Peyer's patch (tissue), 4 donors: ENCODE results near the gene OPN4. TPM values are rescaled to one million over a fixed set of nuclear protein-coding genes. Genes with fewer than 3 reads are reported as not detected.

Source experiments
- DNase-seq, 3 donors: peaks; one replicate each; pipeline ENCODE4 v3.0.0-alpha.2; 2017 to 2019
- H3K27ac ChIP-seq, 4 donors: fragments of 200-600 bp; sonication (generic); one replicate each; pipeline ENCODE4 v1.5.1; 2016 to 2019
- H3K27me3 ChIP-seq, 2 donors: fragments of 200-600 bp; sonication (generic); one replicate each; pipeline ENCODE4 v1.5.1; 2019
- H3K36me3 ChIP-seq, 3 donors: fragments of 200-600 bp; sonication (generic); one replicate each; pipeline ENCODE4 v1.5.1; 2016 to 2019
- H3K4me1 ChIP-seq, 4 donors: fragments of 200-600 bp; sonication (generic); one replicate each; pipeline ENCODE4 v1.5.1; 2016 to 2019
- H3K4me3 ChIP-seq, 4 donors: fragments of 200-600 bp; sonication (generic); 1 replicate in 3 of 4; 2 replicates in 1 of 4; pipeline ENCODE4 v1.5.1; 2016 to 2019; ENCODE audit warnings: mild to moderate bottlenecking in 1 of 4
- H3K9me3 ChIP-seq, 4 donors: fragments of 200-600 bp; sonication (generic); one replicate each; pipeline ENCODE4 v1.5.1; 2016 to 2019; ENCODE audit warnings: mild to moderate bottlenecking in 1 of 4
- CTCF ChIP-seq, 6 experiments: fragments of 450-650 bp in 4 of 6; fragments of 200-600 bp in 2 of 6; sonication (generic) in 1 of 6; IDR thresholded peaks; one replicate each; pipeline ENCODE4 v1.5.1; 2017 to 2019; ENCODE audit warnings: antibody characterized with exemption in 6 of 6, mild to moderate bottlenecking in 3 of 6, moderate library complexity in 1 of 6
- POLR2A ChIP-seq, 2 donors: fragments of 450-650 bp; IDR thresholded peaks; one replicate each; pipeline ENCODE4 v1.5.1; 2017; ENCODE audit warnings: antibody characterized with exemption in 2 of 2, mild to moderate bottlenecking in 2 of 2, moderate library complexity in 2 of 2
- total RNA-seq, 4 donors: library from RNA; depleted of rRNA; stranded (reverse); fragments of >200 nt; gene quantifications; one replicate each; pipeline ENCODE4 v1.1.0, GENCODE V29; 2016

OPN4 gene
- total RNA-seq, 4 donors from 2014 or later, result not detected

GRCh38 chr10:86709396-86710185 is 55.2 kb downstream of the OPN4 start:
- H3K4me3 ChIP-seq, result no peak overlapping the region
- peak in 1 of 3 donors; percentile 47 for DNase-seq
- no peaks in the 10 kb centered on the region for H3K9me3 ChIP-seq
- peaks cover 0 to 4% (median 1%) of the 10 kb centered on the region in 4 donors for H3K4me1 ChIP-seq
- TF ChIP-seq POLR2A (IDR thresholded peaks at IDR 0.05) (no peak), CTCF (IDR thresholded peaks at IDR 0.05) (no peak)
- no peaks in the 10 kb centered on the region for H3K36me3 ChIP-seq
- H3K27me3 ChIP-seq, result no peaks in the 10 kb centered on the region
- H3K27ac ChIP-seq, result no peak overlapping the region

GRCh38 chr10:86710987-86711512 is 56.7 kb downstream of the OPN4 start:
- TF ChIP-seq CTCF (IDR thresholded peaks at IDR 0.05) (peak; percentile 81 to 99 (median 94)), POLR2A (IDR thresholded peaks at IDR 0.05) (peak; percentile 59 to 72)
- Histone ChIP-seq H3K9me3 (no peaks in the 10 kb centered on the region), H3K36me3 (no peaks in the 10 kb centered on the region), H3K27me3 (no peaks in the 10 kb centered on the region), H3K4me3 (peak overlapping the region; percentile 81 to 95 (median 84)), H3K27ac (peak overlapping the region; percentile 94 to 98 (median 96)), H3K4me1 (peaks cover 0 to 4% (median 1%) of the 10 kb centered on the region in 4 donors)
- DNase-seq, result peak; percentile 77 to 93 (median 93)

GRCh38 chr10:86711513-86712316 is 57.4 kb downstream of the OPN4 start:
- no peaks in the 10 kb centered on the region for H3K27me3 ChIP-seq
- DNase-seq, result peak; percentile 56 to 76 (median 75)
- H3K36me3 ChIP-seq, result no peaks in the 10 kb centered on the region
- H3K4me1 ChIP-seq, result peaks cover 0 to 4% (median 1%) of the 10 kb centered on the region in 4 donors
- TF ChIP-seq POLR2A (IDR thresholded peaks at IDR 0.05) (peak in 1 of 2 donors; percentile 22), CTCF (IDR thresholded peaks at IDR 0.05) (no peak)
- H3K27ac ChIP-seq, result peak overlapping the region; percentile 94 to 98 (median 96)
- no peaks in the 10 kb centered on the region for H3K9me3 ChIP-seq
- H3K4me3 ChIP-seq, result peak overlapping the region; percentile 81 to 95 (median 84)

GRCh38 chr10:86712317-86712707 is 58.0 kb downstream of the OPN4 start:
- H3K9me3 ChIP-seq, result no peaks in the 10 kb centered on the region
- peak in 1 of 3 donors; percentile 30 for DNase-seq
- H3K36me3 ChIP-seq, result no peaks in the 10 kb centered on the region
- no peaks in the 10 kb centered on the region for H3K27me3 ChIP-seq
- TF ChIP-seq POLR2A (IDR thresholded peaks at IDR 0.05), result no peak
- TF ChIP-seq CTCF (IDR thresholded peaks at IDR 0.05), result no peak
- peak overlapping the region; percentile 94 to 98 (median 96) for H3K27ac ChIP-seq
- H3K4me1 ChIP-seq, result peaks cover 0 to 4% (median 1%) of the 10 kb centered on the region in 4 donors
- peak overlapping the region; percentile 81 to 95 (median 84) for H3K4me3 ChIP-seq

GRCh38 chr10:86715156-86715795 is 60.9 kb downstream of the OPN4 start:
- H3K9me3 ChIP-seq, result no peaks in the 10 kb centered on the region
- DNase-seq, result no peak
- no peaks in the 10 kb centered on the region for H3K36me3 ChIP-seq
- H3K4me1 ChIP-seq, result peaks cover 0 to 4% (median 1%) of the 10 kb centered on the region in 4 donors
- no peaks in the 10 kb centered on the region for H3K27me3 ChIP-seq
- H3K27ac ChIP-seq, result no peak overlapping the region
- H3K4me3 ChIP-seq, result no peak overlapping the region
- TF ChIP-seq POLR2A (IDR thresholded peaks at IDR 0.05) (no peak), CTCF (IDR thresholded peaks at IDR 0.05) (no peak)
